Activated CD8-positive, alpha-beta memory T cell treated with anti-CD3 and anti-CD28 coated beads, Interleukin-2, amount 50 U/mL, for 48 hours (primary cell): ENCODE results near the gene C1QC.

Source experiments
- DNase-seq: peaks from one replicate; pipeline ENCODE4 v3.0.0-alpha.2; 2020

C1QC gene

DNA sequence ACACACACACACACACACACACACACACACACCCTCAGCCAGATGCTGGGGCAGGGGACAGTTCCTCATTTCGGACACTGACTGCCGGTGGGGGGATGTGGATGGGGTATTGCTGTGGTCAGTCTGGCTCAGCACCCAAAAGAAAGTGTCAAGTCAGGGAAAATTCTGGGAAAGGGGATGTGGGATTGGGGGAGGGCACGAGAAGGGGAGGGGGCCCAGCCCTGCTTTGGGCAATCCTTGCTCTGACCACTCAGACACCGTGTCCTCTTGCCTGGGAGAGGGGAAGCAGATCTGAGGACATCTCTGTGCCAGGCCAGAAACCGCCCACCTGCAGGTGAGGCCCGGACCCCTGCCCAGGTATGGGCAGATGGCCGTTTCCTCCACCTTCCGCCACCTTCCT is at the start of gene C1QC:
Gene C1QC, plus strand, starts transcription at position 253 of the 400 bp plus-strand sequence. CDS start 391 bp downstream, outside the sequence.
- DNase-seq, result no peak

DNA sequence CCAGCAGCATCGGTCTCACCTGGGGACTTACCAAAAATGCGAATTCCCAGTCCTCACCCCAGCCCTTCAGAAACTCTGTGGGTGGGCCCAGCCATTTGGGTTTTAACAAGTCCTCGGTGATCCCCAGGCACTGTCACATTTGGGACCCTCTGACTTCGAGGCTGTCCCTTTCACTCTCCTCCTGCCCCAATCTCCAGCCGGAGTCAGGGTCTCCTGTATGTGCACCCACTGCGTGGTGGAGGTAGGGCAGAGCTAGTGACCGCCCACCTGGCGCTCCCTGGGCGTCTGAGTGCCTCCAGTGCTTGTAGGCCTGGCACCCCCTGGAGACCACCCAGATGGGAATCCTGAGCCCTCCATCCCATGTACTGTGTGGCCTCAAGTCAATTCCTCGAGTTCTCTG is 49.0 kb upstream of the C1QC start:
- no peak for DNase-seq

DNA sequence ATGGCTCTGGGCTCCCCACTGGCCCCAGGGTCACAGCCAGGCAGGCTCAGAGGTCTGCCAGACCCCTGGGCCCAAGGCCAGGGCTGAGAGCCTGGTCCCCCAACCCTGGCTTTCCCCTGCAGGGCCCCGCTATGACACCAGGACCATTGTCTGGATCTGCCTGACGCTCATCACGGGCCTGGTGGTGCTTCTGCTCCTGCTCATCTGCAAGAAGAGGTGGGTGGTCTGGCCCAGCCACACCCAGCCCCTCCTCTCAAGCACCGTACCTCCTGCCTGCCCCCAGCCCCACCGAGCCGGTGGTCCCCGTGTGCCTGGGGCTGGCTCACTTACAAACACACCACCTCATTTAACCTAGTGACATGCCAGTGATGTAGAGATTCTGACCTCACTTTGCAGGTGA is 48.3 kb upstream of the C1QC start:
- no peak for DNase-seq

DNA sequence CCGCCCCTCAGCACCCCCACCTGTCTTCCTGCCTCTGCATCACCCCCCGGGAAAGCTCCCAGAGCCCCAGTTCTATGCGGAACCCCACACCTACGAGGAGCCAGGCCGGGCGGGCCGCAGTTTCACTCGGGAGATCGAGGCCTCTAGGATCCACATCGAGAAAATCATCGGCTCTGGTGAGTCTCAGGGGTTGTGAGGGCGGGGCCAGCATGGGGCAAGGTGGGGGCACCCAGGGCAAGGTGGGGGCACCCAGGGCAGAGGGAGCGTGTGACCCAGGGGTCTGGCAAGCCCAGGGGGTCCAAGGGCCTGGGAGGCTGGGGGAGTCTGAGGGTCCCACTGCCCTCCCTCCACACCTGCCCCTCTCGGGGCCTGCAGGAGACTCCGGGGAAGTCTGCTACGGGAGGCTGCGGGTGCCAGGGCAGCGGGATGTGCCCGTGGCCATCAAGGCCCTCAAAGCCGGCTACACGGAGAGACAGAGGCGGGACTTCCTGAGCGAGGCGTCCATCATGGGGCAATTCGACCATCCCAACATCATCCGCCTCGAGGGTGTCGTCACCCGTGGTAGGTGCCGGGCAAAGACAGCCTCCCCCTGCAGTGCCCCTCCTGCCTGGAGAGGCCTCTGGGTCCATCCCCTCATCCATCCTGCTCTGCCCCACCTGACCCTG is 46.0 kb upstream of the C1QC start:
- DNase-seq, result no peak

DNA sequence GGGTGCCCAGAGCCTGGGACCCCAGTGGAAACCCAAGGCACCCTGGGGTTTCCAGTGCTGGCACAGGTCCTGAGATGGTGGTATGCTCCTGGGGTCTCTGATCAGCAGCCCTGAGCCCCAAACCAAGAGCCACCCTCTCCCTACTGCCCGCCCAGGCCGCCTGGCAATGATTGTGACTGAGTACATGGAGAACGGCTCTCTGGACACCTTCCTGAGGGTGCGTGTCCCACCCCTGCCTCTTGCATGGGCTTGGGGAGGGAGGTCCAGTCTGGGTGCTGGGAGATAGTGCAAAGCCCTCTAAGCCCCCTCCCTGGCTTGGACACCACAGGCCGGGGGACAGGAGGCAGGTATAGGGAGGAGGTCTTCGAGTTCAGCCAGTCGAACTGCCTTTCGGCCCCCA is 45.4 kb upstream of the C1QC start:
- no peak for DNase-seq

DNA sequence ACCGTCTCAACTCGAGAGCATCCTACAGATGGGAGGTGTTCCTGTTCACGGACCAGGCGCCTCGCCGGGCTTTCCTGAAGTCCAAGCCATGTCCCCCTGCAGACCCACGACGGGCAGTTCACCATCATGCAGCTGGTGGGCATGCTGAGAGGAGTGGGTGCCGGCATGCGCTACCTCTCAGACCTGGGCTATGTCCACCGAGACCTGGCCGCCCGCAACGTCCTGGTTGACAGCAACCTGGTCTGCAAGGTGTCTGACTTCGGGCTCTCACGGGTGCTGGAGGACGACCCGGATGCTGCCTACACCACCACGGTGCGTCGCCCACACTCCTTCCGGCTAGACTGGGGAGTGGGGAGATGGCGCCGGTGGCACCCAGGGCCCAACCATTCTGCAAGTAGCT is 44.7 kb upstream of the C1QC start:
- DNase-seq, result no peak

DNA sequence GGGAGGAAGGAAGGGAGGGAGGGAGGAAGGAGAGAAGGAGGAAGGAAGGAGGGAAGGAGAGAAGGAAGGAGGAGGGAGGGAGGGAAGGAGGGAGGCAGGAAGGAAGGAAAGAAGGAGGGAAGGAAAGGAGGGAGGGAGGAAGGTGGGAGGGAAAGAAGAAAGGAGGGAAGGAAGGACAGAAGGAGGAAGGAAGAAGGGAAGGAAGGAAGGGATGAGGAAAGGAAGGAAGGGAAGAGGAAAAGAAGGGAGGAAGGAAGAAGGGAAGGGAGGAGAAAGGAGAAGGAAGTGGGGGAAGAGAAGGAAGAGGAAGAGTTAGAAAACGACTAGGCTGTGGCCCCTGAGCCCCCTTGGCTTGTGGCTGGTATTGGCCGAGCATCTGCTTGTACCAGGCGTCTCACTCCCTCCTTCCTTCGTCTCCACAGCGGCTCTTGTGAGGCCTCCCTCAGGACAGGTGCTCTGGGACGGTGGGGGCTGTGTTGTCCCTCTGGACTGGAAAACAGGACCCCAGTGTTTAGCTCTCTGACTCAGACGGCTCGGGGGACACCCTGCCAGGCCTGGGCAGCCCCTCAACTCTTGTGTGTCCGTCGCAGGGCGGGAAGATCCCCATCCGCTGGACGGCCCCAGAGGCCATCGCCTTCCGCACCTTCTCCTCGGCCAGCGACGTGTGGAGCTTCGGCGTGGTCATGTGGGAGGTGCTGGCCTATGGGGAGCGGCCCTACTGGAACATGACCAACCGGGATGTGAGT is 43.2 kb upstream of the C1QC start:
- no peak for DNase-seq

DNA sequence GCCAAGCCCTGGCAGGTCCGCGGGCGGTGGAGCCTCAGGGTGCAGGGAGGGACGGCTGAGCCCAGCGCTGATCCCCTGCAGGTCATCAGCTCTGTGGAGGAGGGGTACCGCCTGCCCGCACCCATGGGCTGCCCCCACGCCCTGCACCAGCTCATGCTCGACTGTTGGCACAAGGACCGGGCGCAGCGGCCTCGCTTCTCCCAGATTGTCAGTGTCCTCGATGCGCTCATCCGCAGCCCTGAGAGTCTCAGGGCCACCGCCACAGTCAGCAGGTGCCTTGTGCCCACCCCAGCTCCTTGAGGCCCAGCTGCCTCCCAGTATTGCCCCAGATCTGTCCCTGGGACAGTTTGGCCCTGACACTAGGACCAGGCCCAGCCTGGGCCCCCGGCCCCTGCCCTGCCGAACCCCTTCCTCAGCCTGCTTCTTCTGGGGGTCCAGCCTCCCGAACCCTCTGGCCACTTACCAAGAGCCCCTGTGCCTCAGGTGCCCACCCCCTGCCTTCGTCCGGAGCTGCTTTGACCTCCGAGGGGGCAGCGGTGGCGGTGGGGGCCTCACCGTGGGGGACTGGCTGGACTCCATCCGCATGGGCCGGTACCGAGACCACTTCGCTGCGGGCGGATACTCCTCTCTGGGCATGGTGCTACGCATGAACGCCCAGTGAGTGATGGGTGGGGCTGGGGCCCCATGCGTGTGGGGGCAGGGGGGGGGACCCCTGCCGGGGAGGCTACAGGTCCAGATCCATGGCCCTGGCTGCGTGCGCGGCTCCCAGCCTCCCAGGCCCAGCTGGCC is 42.4 kb upstream of the C1QC start:
- no peak for DNase-seq

DNA sequence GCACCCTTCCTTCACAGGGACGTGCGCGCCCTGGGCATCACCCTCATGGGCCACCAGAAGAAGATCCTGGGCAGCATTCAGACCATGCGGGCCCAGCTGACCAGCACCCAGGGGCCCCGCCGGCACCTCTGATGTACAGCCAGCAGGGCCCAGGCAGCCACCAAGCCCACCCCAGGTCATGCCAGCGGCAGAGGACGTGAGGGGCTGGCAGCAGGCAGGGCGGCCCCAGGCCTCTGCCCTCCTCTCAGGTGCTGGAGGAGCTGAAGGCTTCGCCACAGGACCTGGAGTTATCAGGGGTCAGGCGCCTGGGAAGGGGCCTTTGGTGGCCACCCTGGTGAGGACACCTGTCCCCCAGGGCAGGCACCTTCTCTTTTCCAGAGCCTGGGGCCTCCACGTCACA is 41.8 kb upstream of the C1QC start:
- DNase-seq, result no peak

DNA sequence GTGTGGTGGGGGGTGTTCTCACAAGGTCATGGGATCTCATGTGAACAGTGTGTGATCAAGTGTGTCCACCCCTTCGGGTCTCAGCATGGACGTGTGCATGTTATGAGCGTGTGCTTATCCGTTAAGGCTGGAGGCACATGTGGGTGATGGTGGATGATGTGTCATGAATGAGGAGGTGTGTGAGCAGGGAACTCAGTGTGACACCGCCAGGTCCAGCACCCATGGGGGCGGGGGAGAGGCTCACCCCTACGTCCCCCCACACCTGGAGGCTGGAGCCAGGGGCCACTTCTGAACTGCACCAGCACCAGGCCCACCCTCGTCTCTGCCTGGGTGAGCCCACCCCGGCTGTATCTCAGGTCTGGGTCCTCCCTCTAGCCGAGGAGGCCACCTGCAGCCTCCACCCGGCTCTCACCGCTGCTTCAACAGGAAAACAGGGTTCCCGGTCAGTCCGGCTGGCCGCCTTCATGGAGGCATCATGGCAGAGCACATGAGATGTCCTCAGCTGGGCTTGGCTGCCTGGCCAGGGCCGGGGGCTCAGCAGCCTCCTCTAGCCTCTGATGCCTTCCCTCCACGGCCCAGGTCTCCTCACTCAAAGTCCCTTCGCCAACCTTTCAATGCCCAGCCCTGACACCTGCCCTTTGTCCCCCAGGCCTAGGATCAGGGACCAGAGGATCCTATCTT is 41.2 kb upstream of the C1QC start:
- DNase-seq, result no peak

DNA sequence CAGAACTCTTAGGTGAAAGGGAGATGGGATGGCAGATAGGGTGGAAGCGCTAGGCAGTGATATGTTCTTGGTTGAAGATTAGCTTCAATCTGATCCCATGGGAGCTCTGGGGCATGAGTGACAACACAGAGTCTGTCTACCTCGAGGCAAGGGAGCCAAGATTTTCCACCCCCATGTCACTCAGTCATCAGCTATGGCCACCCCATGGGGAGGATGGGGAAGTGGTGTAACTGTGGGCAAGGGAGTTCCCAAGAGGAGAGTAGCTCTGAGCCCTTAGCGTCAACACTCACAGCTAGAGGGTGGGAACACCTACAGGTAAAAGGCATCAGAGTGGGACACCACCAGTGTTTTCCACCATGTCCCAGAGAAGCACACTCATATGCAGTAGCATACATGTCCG is 37.3 kb upstream of the C1QC start:
- DNase-seq, result no peak

DNA sequence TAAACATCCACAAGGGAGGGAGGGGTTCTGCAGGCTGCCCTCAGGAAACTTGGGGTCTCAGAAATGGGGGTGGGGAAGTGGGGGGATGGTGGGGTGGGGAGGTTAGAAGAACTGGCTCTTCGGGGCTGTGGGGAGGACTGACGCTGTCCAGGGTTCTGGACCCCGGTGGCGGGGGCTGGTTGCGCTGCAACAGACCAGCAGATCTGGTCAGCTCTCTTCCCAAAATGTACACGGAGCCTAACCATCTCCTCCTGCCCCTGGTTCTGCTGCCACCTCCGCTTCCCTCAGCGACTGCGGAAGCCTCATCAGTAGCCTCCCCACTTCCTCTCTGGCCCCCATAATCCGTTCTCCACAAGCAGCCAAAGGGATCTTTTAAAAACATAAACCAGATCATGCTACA is 36.3 kb upstream of the C1QC start:
- DNase-seq, result no peak

DNA sequence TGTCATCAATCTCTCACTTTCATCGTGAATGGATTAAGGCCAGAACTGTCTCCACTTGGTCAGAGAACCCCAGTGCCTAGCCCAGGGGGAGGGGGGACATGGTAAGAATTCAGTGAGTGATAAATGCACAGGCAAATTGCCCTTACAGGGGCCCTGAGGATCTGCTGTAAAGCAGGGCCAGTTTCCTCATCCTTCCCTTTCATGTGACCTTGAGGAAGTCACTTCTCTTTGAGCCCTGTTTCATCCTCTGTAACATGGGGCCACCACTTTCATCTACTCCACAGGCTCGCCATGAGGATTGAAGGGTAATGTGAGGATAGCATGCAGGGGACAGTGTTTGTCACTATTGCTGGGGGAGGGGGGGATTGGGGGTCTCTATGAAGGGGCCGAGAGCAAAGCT is 35.1 kb upstream of the C1QC start:
- no peak for DNase-seq

DNA sequence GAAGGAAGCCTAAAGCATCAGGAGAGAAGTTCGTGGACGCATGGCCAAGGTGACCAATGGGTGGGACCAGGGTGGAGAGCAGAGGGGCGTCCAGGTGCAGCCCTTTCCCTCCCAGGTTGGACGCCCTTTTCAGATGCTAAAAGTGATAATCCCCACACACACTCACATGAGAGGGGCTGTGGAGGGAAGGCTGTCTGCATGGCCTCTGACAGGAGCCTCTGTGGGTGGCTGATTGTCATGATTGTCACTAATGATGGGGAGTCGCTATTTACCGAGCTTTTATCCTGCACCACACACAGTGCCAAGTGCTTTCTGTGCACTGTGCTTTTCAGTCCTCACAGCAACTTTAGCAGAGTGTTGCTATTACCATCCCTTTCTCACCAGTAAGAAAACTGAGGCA is 34.1 kb upstream of the C1QC start:
- DNase-seq, result no peak

DNA sequence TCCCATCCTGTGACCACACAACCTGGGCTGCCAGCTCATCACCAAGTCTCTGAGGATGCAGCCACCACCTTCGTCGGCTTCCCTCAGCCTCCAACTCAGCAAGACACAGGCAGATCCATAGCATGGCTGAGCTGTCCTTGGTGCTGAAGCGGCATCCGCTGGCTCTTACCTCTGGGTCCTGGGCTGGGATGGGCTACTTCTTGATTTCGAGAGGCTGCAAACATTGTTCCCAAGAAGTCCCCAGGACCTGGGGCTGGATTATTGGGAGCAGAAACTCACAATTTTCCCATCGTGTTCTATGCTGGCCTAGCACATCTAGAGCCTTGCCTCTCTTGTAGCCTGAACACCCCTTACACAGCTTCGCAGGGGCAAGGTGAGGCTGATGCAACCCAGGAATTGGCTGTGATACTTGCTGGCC is 31.9 kb upstream of the C1QC start:
- DNase-seq, result peak; percentile 58

DNA sequence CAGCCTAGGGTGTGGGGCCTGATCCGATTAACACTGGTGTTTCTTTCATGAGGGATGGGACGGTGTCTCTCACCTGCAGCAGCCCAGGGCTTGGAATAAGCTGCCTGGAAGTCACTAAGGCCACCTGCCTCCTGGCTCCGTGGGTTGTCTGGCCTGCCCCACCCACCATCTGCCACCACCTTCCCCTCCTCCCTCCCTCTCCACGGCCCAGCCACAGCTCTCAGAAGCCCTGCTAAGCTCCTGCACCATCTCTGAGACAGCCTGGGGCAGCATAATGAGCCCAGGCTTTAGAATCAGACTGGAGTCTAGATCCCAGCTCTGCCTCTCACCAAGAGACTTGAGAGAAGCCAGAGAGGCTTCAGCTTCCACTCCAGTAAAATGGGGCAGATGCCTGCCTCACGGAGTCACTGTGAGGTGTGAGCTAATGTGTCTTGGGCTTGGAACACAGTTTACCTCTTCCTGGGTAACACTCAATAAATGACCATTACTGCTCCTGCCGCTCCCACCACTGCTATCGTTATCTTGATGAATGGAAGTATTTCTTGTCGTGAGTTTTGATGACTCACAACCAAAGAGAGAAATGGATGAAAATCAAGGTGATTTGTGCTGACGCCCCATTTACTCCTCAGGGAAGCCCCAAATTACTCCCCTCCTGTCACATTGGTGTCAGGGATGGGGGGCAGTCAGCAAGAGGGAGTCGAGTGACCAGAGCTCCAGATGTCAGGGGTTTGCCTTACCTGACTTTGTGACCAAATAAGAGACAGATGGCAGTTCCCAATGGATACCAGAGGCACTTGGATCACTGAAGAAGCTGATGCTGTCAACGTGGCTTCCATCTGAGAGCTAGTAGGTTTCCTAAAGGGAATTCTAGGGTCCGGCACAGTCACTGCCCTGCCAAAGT is 30.5 kb upstream of the C1QC start:
- no peak for DNase-seq

DNA sequence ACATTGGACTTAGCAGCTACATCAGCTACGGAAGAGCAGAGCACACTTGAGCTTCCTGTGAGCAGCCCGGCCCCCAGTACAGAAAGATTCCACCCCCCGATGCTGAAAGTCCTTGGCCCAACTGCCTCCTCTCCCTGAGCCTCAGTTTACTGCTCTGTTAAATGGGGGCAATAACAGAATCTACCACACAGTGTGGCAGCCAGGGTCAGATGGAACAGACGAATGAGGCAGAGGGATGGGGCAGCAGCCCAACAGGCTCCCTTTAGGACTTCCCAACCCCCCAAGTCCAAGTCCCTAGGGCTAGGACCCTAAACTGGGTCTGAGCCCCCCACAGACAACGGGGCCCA is 29.9 kb upstream of the C1QC start:
- DNase-seq, result no peak

DNA sequence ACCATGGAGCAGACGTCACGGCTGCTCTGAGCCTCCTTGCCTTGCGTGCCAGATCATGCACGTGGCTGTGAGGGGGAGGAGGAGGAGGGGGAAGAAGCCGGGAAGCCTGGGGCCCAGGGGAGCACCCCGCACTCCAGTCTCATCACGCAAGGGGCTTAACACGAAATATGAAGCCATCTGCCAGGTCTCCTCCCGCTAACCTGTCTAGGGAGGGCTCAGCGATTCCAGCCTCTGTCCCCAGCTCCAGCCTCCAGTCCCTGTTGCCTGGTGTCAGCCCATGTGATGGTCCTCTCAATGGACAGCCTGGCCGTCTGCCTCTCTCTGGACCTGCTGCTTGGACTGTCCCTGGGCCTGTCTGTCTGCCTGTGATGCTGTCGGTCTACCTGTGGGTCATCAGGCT is 29.5 kb upstream of the C1QC start:
- DNase-seq, result no peak

DNA sequence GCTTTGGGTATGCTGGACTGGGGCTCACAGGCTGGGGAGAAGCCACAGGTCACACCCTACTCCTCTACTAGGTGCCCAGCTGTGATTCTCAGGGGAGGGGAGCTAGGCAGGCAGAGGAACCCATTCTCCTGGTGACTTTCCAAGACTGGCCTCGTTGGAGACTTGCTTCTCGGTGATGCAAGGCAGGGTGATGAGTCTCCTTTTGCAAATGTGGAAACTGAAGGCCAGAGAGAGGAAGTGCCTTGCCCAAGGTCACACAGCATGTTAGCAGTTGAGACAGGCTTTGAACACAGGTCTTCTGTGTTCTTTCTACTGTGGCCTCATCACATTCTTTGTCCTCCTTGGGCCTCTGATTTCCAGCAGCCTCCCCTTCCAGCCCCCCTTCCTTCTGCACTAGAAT is 27.5 kb upstream of the C1QC start:
- no peak for DNase-seq

DNA sequence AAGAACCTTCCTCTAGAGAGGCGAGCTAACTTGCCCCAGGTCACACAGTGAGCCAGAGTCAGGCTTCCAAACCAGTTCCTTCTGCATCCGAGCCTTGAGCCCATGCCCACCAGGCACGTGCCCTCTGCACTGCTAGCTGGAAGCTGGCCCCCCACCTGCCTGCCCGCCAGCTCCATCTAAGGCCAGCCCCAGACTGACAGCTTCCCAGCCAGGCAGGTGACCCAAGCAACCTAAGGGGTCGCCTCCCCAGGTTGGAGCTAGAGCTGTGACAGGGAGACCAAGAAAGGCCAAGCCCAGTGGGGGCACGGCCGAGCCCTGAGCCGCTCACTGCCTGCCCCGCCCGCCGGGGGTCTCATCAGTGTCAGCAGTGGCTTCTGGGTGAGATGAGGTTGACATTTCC is 26.9 kb upstream of the C1QC start:
- DNase-seq, result no peak

DNA sequence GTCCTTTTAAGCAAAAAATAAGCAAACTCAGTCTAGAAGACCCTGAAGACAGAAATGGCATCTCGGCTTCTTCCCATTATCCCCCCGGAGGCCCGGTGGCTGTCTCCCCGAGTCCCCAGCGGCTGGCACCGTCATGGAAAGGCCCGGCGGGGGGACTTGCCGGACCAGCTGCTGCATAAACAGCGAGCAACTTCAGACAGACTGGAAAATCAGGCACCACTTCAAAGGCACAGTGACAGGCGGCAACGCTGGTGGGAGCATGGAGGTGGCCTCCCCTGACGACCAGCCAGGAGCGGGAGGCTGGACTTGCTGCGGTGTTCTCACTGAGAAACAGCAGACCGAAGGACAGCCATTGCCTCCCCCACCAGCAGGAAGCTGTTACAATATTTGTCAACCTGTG is 25.4 kb upstream of the C1QC start:
- DNase-seq, result no peak

DNA sequence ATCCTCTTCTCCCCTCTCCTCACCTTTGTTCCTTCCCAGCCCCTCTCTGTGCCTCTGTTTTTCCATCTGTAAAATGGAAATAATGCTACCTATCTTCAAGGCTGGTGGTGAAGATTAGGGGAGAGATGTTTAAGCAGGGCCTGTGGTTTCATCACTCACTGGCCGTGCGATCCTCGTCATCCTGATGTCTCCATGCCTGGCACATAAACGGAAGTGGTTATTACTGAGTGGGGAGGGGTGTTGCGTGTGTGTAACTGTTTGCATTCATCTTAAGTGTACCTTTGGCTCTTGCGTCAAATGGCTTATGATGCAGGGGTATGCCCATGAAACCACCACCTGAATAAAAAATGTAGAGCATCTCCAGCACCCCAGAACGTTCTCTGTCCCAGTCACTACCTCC is 24.2 kb upstream of the C1QC start:
- no peak for DNase-seq

DNA sequence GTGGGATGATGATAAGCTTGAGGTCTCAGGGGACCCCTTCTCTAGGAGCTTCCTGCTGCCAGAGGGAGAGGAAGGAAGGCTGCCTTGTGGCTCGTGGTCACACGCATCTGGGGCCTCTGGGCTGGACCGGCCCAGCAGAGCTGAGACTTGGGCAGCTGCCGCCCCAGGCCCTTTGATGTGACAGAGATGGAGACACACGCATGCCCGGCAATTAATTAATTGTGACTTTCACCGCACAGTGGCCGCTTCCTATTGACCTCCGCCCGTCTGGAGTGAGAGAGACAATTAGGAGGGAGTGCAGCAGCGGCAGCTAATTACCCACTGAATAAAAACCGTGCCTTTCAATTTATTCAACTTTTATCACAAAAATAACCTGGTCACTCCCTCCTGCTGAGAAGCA is 23.6 kb upstream of the C1QC start:
- no peak for DNase-seq
